CD14-positive monocyte (primary cell): Measurements from ENCODE around the gene ADCY1. TPM values are rescaled to one million over a fixed set of nuclear protein-coding genes. Genes with fewer than 3 reads are reported as not detected.

ENCODE experiments used
- DNase-seq, 3 donors: peaks; one replicate each; pipeline ENCODE4 v3.0.0-alpha.2; 2011 to 2022
- H2AFZ ChIP-seq: 2 replicates; pipeline ENCODE4 v1.6.0; 2012; ENCODE audit warnings: mild to moderate bottlenecking, low read depth, low read length, inconsistent platforms; ENCODE audit not compliant: insufficient read depth, poor library complexity, severe bottlenecking
- H3K27ac ChIP-seq, 2 donors: 1 replicate in 1 of 2; 2 replicates in 1 of 2; pipeline ENCODE4 v1.5.1; 2012 to 2013; ENCODE audit warnings: low read length in 2 of 2, control low read depth in 1 of 2, inconsistent platforms in 1 of 2, low read depth in 1 of 2, mild to moderate bottlenecking in 1 of 2
- H3K27me3 ChIP-seq, 2 donors: one replicate each; pipeline versions ENCODE4 v1.6.0 to v1.6.1; 2011 to 2013; ENCODE audit warnings: low read length in 2 of 2; ENCODE audit not compliant: control insufficient read depth in 2 of 2, insufficient read depth in 2 of 2
- H3K36me3 ChIP-seq, 2 donors: replicated peaks in 1 of 2; 1 replicate in 1 of 2; 2 replicates in 1 of 2; pipeline versions ENCODE4 v1.5.1 to v1.6.1; 2012 to 2013; ENCODE audit warnings: low read length in 2 of 2, control low read depth in 1 of 2, inconsistent platforms in 1 of 2, mild to moderate bottlenecking in 1 of 2; ENCODE audit not compliant: insufficient read depth in 2 of 2, control insufficient read depth in 1 of 2
- H3K4me1 ChIP-seq, 2 donors: 1 replicate in 1 of 2; 2 replicates in 1 of 2; pipeline versions ENCODE4 v1.5.1 to v1.6.1; 2012 to 2013; ENCODE audit warnings: low read length in 2 of 2, control low read depth in 1 of 2, inconsistent platforms in 1 of 2, mild to moderate bottlenecking in 1 of 2, moderate library complexity in 1 of 2; ENCODE audit not compliant: insufficient read depth in 2 of 2, control insufficient read depth in 1 of 2
- H3K4me2 ChIP-seq: replicated peaks from 2 replicates; pipeline ENCODE3; 2012; ENCODE audit warnings: low read length, moderate library complexity, mild to moderate bottlenecking; ENCODE audit not compliant: poor library complexity, severe bottlenecking; ENCODE audit errors: extremely low read depth
- H3K4me3 ChIP-seq, 3 experiments: fragments of 200-600 bp in 1 of 3; sonication (generic) in 1 of 3; replicated peaks in 1 of 3; 1 replicate in 2 of 3; 2 replicates in 1 of 3; pipeline ENCODE4 v1.5.1; 2011 to 2013; ENCODE audit warnings: low read length in 3 of 3, mild to moderate bottlenecking in 3 of 3, control low read depth in 2 of 3, low read depth in 2 of 3, inconsistent platforms in 1 of 3, moderate library complexity in 1 of 3
- H3K79me2 ChIP-seq: 2 replicates; pipeline ENCODE4 v1.6.0; 2012; ENCODE audit warnings: mild to moderate bottlenecking, control low read depth, inconsistent platforms, low read length, moderate library complexity; ENCODE audit not compliant: insufficient read depth
- H3K9ac ChIP-seq: 2 replicates; pipeline ENCODE4 v1.6.0; 2017; ENCODE audit warnings: low read length, mild to moderate bottlenecking; ENCODE audit not compliant: insufficient read depth, poor library complexity, severe bottlenecking
- H3K9me3 ChIP-seq, 2 donors: replicated peaks in 1 of 2; 1 replicate in 1 of 2; 2 replicates in 1 of 2; pipeline versions ENCODE4 v1.5.1 to v1.6.1; 2012 to 2013; ENCODE audit warnings: low read length in 2 of 2, control low read depth in 1 of 2; ENCODE audit not compliant: control insufficient read depth in 1 of 2, insufficient read depth in 1 of 2
- H4K20me1 ChIP-seq: 2 replicates; pipeline ENCODE4 v1.6.0; 2012; ENCODE audit warnings: mild to moderate bottlenecking, low read length, control low read depth, moderate library complexity; ENCODE audit not compliant: insufficient read depth
- H3K27ac Mint-ChIP-seq, 7 donors: one replicate each; pipeline ENCODE4 v1.8.0; 2020; ENCODE audit warnings: mild to moderate bottlenecking in 7 of 7, mixed read lengths in 7 of 7, moderate library complexity in 6 of 7, inconsistent platforms in 2 of 7
- H3K27me3 Mint-ChIP-seq, 3 donors: one replicate each; pipeline ENCODE4 v1.8.0; 2021 to 2022; ENCODE audit warnings: low read depth in 3 of 3, mild to moderate bottlenecking in 3 of 3, mixed read lengths in 3 of 3, moderate library complexity in 3 of 3, inconsistent platforms in 1 of 3
- H3K36me3 Mint-ChIP-seq, 2 donors: one replicate each; pipeline ENCODE4 v1.8.0; 2020; ENCODE audit warnings: mixed read lengths in 2 of 2, inconsistent platforms in 1 of 2, mild to moderate bottlenecking in 1 of 2
- H3K4me1 Mint-ChIP-seq: one replicate; pipeline ENCODE4 v1.8.0; 2020; ENCODE audit warnings: mild to moderate bottlenecking, mixed read lengths
- H3K4me3 Mint-ChIP-seq, 2 donors: one replicate each; pipeline ENCODE4 v1.8.0; 2020; ENCODE audit warnings: mild to moderate bottlenecking in 2 of 2, mixed read lengths in 2 of 2, moderate library complexity in 1 of 2
- H3K9me3 Mint-ChIP-seq, 7 donors: one replicate each; pipeline ENCODE4 v1.8.0; 2020 to 2022; ENCODE audit warnings: mixed read lengths in 7 of 7, mild to moderate bottlenecking in 6 of 7, moderate library complexity in 6 of 7, inconsistent platforms in 2 of 7
- CTCF ChIP-seq: fragments of 200-600 bp; IDR thresholded peaks from one replicate; pipeline ENCODE4 v1.8.0; 2022; ENCODE audit warnings: antibody characterized with exemption, mild to moderate bottlenecking
- WGBS: methylation state at CpG from one replicate; pipeline ENCODE4 v1.1.5; 2013; ENCODE audit warnings: missing lambda C conversion rate; ENCODE audit not compliant: insufficient coverage; 5-methylcytosine and 5-hydroxymethylcytosine counted together
- intact Hi-C, 2 donors: fragments of 100-400 bp; cut with micrococcal nuclease; formaldehyde crosslinking; loops; one replicate each; pipeline versions ENCODE4 v1.15.0 to v1.15.1; 2023
- polyA plus RNA-seq, 3 donors: library from polyadenylated mRNA; depleted of rRNA in 1 of 3; unstranded in 2 of 3; stranded (reverse) in 1 of 3; fragments of 300-500 nt in 2 of 3; fragments of >200 nt in 1 of 3; fragmentation: Illumina TruSeq in 2 of 3; gene quantifications; 1 replicate in 2 of 3; 2 replicates in 1 of 3; pipeline ENCODE4 v1.2.3, GENCODE V29; 2012 to 2021

ADCY1 gene
- polyA plus RNA-seq, 3 donors, result 0.01 TPM; not detected in 2

GRCh38 chr7:45646207-45646821, 72.1 kb downstream of the ADCY1 start:
- Histone ChIP-seq H3K9me3 (no peaks in the 10 kb centered on the region), H3K4me3 (no peak overlapping the region), H3K9ac (no peak overlapping the region), H4K20me1 (no peaks in the 10 kb centered on the region), H3K27ac (no peak overlapping the region), H3K79me2 (no peaks in the 10 kb centered on the region), H3K27me3 (no peaks in the 10 kb centered on the region), H3K4me2 (no peak overlapping the region), H3K4me1 (no peaks in the 10 kb centered on the region), H2AFZ (no peak overlapping the region), H3K36me3 (no peaks in the 10 kb centered on the region)
- no peaks in the 10 kb centered on the region for H3K36me3 Mint-ChIP-seq
- DNase-seq, result no peak
- H3K4me1 Mint-ChIP-seq, result no peaks in the 10 kb centered on the region
- 96% methylated on average over 6 of the region's 6 CpGs for WGBS
- H3K9me3 Mint-ChIP-seq, result peaks cover 0 to 4% (median 2%) of the 10 kb centered on the region in 7 donors
- intact Hi-C loops, result no loop called here
- TF ChIP-seq CTCF, result no peak
- H3K27ac Mint-ChIP-seq, result no peak overlapping the region
- peaks cover 0 to 1% (median 0%) of the 10 kb centered on the region in 3 donors for H3K27me3 Mint-ChIP-seq
- H3K4me3 Mint-ChIP-seq, result no peak overlapping the region

GRCh38 chr7:45646996-45647825, 73.0 kb downstream of the ADCY1 start:
- no peaks in the 10 kb centered on the region for H3K36me3 ChIP-seq
- no peaks in the 10 kb centered on the region for H3K79me2 ChIP-seq
- H3K4me2 ChIP-seq, result no peak overlapping the region
- H2AFZ ChIP-seq, result no peak overlapping the region
- intact Hi-C loops, result no loop called here
- no peak for TF ChIP-seq CTCF
- no peaks in the 10 kb centered on the region for H3K4me1 ChIP-seq
- H3K27ac Mint-ChIP-seq, result no peak overlapping the region
- H3K27me3 ChIP-seq, result no peaks in the 10 kb centered on the region
- no peak overlapping the region for H3K4me3 ChIP-seq
- peak in 1 of 3 donors; percentile 0 for DNase-seq
- H3K9me3 ChIP-seq, result no peaks in the 10 kb centered on the region
- H3K36me3 Mint-ChIP-seq, result no peaks in the 10 kb centered on the region
- no peaks in the 10 kb centered on the region for H3K4me1 Mint-ChIP-seq
- H3K4me3 Mint-ChIP-seq, result no peak overlapping the region
- 92% methylated on average over 7 of the region's 12 CpGs for WGBS
- H3K9ac ChIP-seq, result no peak overlapping the region
- H4K20me1 ChIP-seq, result no peaks in the 10 kb centered on the region
- H3K27me3 Mint-ChIP-seq, result peaks cover 0 to 1% (median 0%) of the 10 kb centered on the region in 3 donors
- no peak overlapping the region for H3K27ac ChIP-seq
- peaks cover 0 to 5% (median 0%) of the 10 kb centered on the region in 7 donors for H3K9me3 Mint-ChIP-seq
